Large intestine (tissue), 3 donors: ENCODE results near the gene ACSL3. TPM values are rescaled to one million over a fixed set of nuclear protein-coding genes. Genes with fewer than 3 reads are reported as not detected.

Source experiments
- DNase-seq, 2 donors: peaks; one replicate each; pipeline versions ENCODE4 v3.0.0 to v3.0.0-alpha.2; 2013
- H3K27ac ChIP-seq: one replicate; pipeline ENCODE4 v1.5.1; 2013; ENCODE audit warnings: low read length
- H3K27me3 ChIP-seq: 2 replicates; pipeline ENCODE4 v1.6.1; 2013; ENCODE audit warnings: low read length; ENCODE audit not compliant: control insufficient read depth, insufficient read depth
- H3K36me3 ChIP-seq: 2 replicates; pipeline ENCODE4 v1.6.1; 2013; ENCODE audit warnings: low read length; ENCODE audit not compliant: control insufficient read depth, insufficient read depth
- H3K4me1 ChIP-seq: one replicate; pipeline ENCODE4 v1.6.1; 2013; ENCODE audit warnings: low read length; ENCODE audit not compliant: control insufficient read depth, insufficient read depth
- H3K4me3 ChIP-seq: one replicate; pipeline ENCODE4 v1.5.1; 2013; ENCODE audit warnings: low read length
- H3K9me3 ChIP-seq: one replicate; pipeline ENCODE4 v1.6.1; 2013; ENCODE audit warnings: mild to moderate bottlenecking, low read depth, low read length, moderate library complexity; ENCODE audit not compliant: control insufficient read depth
- WGBS: methylation state at CpG from one replicate; pipeline ENCODE4 v1.1.5; 2013; ENCODE audit warnings: low lambda C conversion rate; ENCODE audit not compliant: insufficient coverage; 5-methylcytosine and 5-hydroxymethylcytosine counted together
- polyA plus RNA-seq: library from polyadenylated mRNA; unstranded; fragments of 120-200 nt; gene quantifications from one replicate; pipeline ENCODE4 v1.2.1, GENCODE V29; 2013

Gene ACSL3
- polyA plus RNA-seq, 1 donor, result 34.8 TPM

- WGBS, result 90% methylated on average over 4 of the region's 9 CpGs
- no peaks in the 10 kb centered on the region for H3K4me1 ChIP-seq
- no peaks in the 10 kb centered on the region for H3K9me3 ChIP-seq
- no peak overlapping the region for H3K4me3 ChIP-seq
- H3K27ac ChIP-seq, result no peak overlapping the region
- DNase-seq, result no peak
- H3K27me3 ChIP-seq, result no peaks in the 10 kb centered on the region
- H3K36me3 ChIP-seq, result no peaks in the 10 kb centered on the region
These were observed 12.0 kb upstream of the ACSL3 start for GRCh38 chr2:222848862-222849261.

GRCh38 chr2:222851956-222852617 lies 8.7 kb upstream of the ACSL3 start:
- Histone ChIP-seq H3K4me3 (no peak overlapping the region), H3K36me3 (no peaks in the 10 kb centered on the region), H3K4me1 (no peaks in the 10 kb centered on the region), H3K9me3 (no peaks in the 10 kb centered on the region), H3K27ac (no peak overlapping the region), H3K27me3 (no peaks in the 10 kb centered on the region)
- WGBS, result 88% methylated on average over 3 of the region's 3 CpGs
- no peak for DNase-seq

DNA sequence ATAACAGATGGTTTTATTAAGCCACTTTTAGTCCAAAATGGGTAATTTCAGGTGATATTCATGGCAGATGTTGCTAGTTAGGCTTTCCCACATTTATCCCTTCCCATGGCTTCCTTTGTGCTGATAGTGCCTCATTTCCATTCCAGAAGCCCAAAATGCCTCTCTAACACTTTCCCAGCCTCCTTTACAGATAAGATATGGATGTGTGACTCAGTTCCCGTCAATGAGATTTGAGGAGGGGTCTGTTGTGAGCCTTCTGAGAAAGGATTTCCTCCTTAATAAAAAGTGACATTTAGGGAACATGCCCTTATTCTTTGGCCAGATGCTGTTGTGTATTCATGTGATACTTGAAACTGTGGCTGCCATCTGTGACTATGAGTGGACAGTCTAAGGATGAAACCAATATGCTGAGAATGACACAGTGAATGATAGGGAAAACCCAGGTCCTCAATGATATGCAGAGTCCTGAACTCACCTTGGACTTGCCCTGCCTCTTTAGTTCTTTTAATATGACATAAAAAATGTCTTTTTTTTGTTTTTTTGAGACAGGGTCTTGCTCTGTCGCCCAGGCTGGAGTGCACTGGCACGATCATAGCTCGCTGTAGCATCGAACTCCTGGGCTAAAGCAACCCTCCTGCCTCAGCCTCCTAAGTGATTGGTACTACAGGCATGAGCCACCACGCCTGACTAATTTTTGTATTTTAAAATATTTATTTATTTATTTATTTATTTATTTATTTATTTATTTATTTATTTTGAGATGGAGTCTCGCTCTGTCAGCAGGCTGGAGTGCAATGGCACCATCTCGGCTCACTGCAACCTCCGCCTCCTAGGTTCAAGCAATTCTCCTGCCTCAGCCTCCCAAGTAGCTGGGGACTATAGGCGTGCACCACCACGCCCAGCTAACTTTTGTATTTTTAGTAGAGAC lies 5.8 kb upstream of the ACSL3 start:
- DNase-seq, result no peak
- WGBS, result 100% methylated on average over 2 of the region's 11 CpGs
- no peaks in the 10 kb centered on the region for H3K27me3 ChIP-seq
- H3K9me3 ChIP-seq, result no peaks in the 10 kb centered on the region
- H3K4me1 ChIP-seq, result peaks cover 5% of the 10 kb centered on the region
- no peak overlapping the region for H3K27ac ChIP-seq
- no peak overlapping the region for H3K4me3 ChIP-seq
- no peaks in the 10 kb centered on the region for H3K36me3 ChIP-seq

DNA sequence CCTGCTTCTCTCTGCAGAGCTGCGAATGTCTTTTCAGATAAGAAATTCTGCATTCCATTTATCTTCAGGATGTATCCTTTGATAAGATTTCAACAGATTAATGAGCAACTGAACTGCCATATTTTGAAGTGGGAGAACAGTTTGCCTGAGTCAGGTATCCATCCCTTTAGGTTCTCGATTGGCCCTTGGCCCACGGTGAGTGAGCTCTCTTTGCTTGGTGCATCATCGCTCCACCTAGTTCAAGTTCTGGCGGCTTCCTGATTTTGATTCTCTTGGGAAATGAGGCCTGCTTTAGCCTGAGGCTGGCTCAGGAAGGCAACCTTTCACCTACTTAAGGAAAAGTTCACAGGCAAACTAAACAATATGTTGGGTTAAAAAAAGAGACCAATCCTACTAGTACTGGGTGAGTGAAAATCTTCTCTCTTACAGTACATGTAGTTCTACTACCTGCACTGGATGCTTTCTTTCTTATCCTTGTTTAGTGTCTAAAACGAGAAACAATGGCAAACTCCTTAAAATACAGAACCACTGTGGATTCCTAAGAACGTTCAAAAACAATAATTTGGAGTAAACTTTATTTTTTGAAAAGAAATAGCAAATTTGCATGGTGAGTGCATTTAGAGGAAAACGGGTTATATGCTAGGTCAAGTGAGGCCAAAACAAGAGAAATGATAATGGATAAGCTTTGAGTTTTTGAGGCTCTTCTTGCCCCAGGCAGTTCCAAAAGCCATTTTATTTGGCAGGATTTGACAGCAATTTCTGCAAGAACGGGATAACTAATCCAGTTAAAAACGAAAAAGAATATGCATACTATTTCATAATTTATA lies 837 bp upstream of the ACSL3 start:
- WGBS, result 8% methylated on average over 4 of the region's 10 CpGs
- H3K9me3 ChIP-seq, result no peaks in the 10 kb centered on the region
- H3K4me3 ChIP-seq, result peak overlapping the region; percentile 44
- H3K27me3 ChIP-seq, result no peaks in the 10 kb centered on the region
- H3K27ac ChIP-seq, result peak overlapping the region; percentile 58
- DNase-seq, result peak; percentile 23 to 59
- no peaks in the 10 kb centered on the region for H3K36me3 ChIP-seq
- H3K4me1 ChIP-seq, result peaks cover 14% of the 10 kb centered on the region

DNA sequence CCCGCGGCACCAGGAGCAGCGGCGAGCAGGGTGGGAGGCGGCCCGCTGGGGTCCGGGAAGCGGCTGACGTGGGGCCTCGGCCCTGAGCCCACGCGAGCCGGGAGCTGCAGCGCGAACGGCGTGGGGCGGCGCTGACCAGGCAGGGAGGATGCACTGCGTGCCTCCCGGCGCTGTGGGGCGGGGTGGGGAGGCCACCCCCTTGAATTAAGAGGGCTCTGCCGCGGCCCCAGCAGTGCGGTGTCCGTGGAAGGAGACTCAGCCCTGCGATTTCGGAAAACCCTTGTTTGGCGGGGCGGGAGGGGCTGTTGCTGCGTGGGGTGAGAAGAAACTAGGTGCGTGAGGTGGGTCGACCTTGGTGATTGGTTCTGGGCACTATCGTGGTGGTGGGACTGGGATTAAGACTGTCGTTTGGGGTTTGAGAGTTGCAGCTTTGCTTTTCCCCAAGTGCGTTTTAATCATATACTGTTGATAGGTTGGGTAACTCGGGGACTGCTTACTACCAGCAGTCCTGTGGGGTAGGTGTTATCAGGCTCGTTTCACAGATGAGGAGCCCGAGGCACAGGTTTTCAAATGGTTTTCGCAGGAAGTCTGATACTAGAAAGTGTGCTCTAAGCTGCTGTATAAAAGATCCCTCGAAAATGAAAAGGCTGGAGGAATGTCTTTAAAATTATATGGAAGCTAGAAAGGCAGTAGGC lies 722 bp downstream of the ACSL3 start:
- Histone ChIP-seq H3K4me3 (peak overlapping the region; percentile 78), H3K27ac (peak overlapping the region; percentile 60), H3K27me3 (no peaks in the 10 kb centered on the region), H3K4me1 (peaks cover 14% of the 10 kb centered on the region), H3K36me3 (no peaks in the 10 kb centered on the region), H3K9me3 (no peaks in the 10 kb centered on the region)
- 0% methylated on average over 1 of the region's 42 CpGs for WGBS
- DNase-seq, result peak in 1 of 2 donors; percentile 19

DNA sequence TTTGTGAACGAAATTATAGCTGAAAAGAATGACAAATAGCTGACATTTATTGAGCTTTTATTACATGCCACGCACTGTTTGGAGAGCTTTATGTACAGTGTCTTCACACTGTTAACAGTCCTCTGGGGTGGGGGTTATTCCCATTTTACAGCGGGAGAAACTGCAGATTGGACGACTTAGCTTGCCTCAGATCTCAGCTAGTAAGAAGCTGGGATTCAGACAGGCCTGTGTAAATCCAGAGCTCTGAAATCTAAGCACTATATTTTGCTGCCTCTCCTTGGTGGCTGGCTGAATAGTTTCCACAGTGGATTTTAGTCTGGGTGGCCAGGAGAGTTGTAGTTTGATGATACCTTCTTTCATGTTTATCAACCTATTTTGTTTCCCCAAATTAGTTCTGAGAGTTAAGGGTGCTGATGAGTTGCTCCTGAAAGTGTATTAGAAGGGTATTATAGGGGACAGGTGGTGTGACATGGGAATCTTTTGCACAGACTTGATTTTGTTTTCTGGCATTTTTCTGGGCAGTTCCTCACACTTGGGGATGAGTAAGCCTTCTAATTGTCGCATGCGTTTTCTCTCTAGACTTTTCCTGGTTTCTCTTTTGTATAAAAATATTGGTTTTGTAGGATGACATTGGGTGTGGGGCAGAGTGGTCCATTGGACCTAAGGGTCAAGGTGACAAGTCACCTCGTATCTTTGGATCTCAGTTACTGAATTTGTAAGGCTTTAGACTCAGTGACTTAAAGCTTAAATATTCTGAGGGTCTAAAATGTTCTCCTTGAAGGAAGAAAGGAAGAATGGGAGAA lies 1.5 kb downstream of the ACSL3 start:
- peak overlapping the region; percentile 78 for H3K4me3 ChIP-seq
- peaks cover 14% of the 10 kb centered on the region for H3K4me1 ChIP-seq
- H3K9me3 ChIP-seq, result no peaks in the 10 kb centered on the region
- no peaks in the 10 kb centered on the region for H3K27me3 ChIP-seq
- DNase-seq, result peak in 1 of 2 donors; percentile 43
- no CpG with 5 or more reads among the region's 7 CpGs for WGBS
- H3K27ac ChIP-seq, result no peak overlapping the region
- no peaks in the 10 kb centered on the region for H3K36me3 ChIP-seq

GRCh38 chr2:222862909-222863544 lies 2.2 kb downstream of the ACSL3 start:
- no peak for DNase-seq
- peaks cover 14% of the 10 kb centered on the region for H3K4me1 ChIP-seq
- H3K27me3 ChIP-seq, result no peaks in the 10 kb centered on the region
- H3K9me3 ChIP-seq, result no peaks in the 10 kb centered on the region
- H3K4me3 ChIP-seq, result no peak overlapping the region
- no peak overlapping the region for H3K27ac ChIP-seq
- no peaks in the 10 kb centered on the region for H3K36me3 ChIP-seq
- 80% methylated on average over 1 of the region's 6 CpGs for WGBS

DNA sequence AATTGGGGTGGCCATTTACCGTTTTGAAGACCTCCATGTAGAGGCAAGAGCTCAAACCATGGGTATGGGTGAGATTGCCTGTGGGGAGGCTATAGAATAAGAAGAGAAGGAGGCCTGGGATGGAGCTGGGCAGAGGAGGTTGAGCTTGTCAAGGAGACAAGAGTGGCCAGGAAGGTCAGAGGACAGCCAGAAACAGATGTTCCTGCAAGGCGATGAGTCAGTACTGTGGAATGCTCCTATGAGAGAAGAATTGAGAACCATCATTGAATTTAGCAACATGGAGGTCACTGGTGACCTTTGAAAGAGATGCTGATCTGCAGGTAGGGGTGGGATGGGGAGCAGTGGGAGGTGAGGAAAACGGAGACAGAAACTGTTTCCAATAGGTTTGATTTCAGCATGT lies 3.5 kb downstream of the ACSL3 start:
- Histone ChIP-seq H3K36me3 (no peaks in the 10 kb centered on the region), H3K4me3 (no peak overlapping the region), H3K27me3 (no peaks in the 10 kb centered on the region), H3K27ac (no peak overlapping the region), H3K4me1 (peaks cover 14% of the 10 kb centered on the region), H3K9me3 (no peaks in the 10 kb centered on the region)
- DNase-seq, result no peak
- WGBS, result 80% methylated on average over 1 of the region's 3 CpGs

DNA sequence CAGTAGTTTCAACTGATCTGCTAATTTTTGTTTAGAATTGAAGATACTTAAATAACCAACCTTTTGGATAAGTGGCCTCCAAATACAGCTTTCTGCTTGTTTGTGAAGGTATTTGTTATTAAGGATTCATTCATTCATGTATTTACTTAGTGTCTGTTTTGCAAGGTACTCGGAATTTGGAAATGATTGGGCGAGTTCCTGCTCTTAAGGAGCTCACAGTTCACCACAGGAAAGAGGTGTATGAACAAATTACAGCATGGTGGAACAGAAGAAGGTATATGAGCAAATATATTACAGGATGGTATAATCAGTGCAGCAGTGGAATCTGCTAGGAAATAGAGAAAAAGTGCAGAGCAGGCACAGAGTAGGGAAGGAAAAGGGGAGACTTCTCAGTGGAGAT lies 4.5 kb downstream of the ACSL3 start:
- peaks cover 6% of the 10 kb centered on the region for H3K4me1 ChIP-seq
- H3K4me3 ChIP-seq, result no peak overlapping the region
- H3K27me3 ChIP-seq, result no peaks in the 10 kb centered on the region
- H3K27ac ChIP-seq, result no peak overlapping the region
- H3K36me3 ChIP-seq, result no peaks in the 10 kb centered on the region
- DNase-seq, result no peak
- no peaks in the 10 kb centered on the region for H3K9me3 ChIP-seq
- no CpG with 5 or more reads among the region's 2 CpGs for WGBS
